GM23338 (cell line): Measurements from ENCODE around the gene PDE2A. TPM values are rescaled to one million over a fixed set of nuclear protein-coding genes. Genes with fewer than 3 reads are reported as not detected.

Experiments used
- ATAC-seq: fragments of 200-7000 bp; cut with Tn5 transposase; 3 replicates; pipeline ENCODE4 v1.9.1; 2020
- DNase-seq: peaks from one replicate; pipeline ENCODE4 v3.0.0-alpha.2; 2015; ENCODE audit warnings: low spot score
- H2AFZ ChIP-seq: fragments of 200-600 bp; sonication (generic); 2 replicates; pipeline ENCODE4 v1.8.0; 2016; ENCODE audit warnings: antibody characterized with exemption, mild to moderate bottlenecking, moderate library complexity
- H3F3A ChIP-seq: fragments of 200-600 bp; sonication (generic); replicated peaks from 2 replicates; pipeline ENCODE4 v1.8.0; 2017; ENCODE audit warnings: antibody characterized with exemption, mixed run types, low read depth
- H3K27ac ChIP-seq: fragments of 200-600 bp; sonication (generic); 2 replicates; pipeline ENCODE4 v1.6.1; 2016; ENCODE audit warnings: low read depth
- H3K27me3 ChIP-seq: fragments of 200-600 bp; sonication (generic); 2 replicates; pipeline ENCODE4 v1.8.0; 2016; ENCODE audit warnings: mild to moderate bottlenecking, mixed run types, moderate library complexity; ENCODE audit not compliant: insufficient read depth
- H3K36me3 ChIP-seq: fragments of 200-600 bp; sonication (generic); 2 replicates; pipeline ENCODE4 v1.8.0; 2016; ENCODE audit warnings: mild to moderate bottlenecking; ENCODE audit not compliant: insufficient read depth
- H3K4me1 ChIP-seq: fragments of 200-600 bp; sonication (generic); 2 replicates; pipeline ENCODE4 v1.8.0; 2016; ENCODE audit warnings: mild to moderate bottlenecking, moderate library complexity; ENCODE audit not compliant: insufficient read depth
- H3K4me2 ChIP-seq: fragments of 200-600 bp; sonication (generic); 2 replicates; pipeline ENCODE4 v1.7.1; 2017; ENCODE audit warnings: mixed run types
- H3K4me3 ChIP-seq: fragments of 200-600 bp; sonication (generic); 2 replicates; pipeline ENCODE4 v1.6.1; 2016; ENCODE audit warnings: mixed run types
- H3K79me2 ChIP-seq: fragments of 200-600 bp; sonication (generic); replicated peaks from 2 replicates; pipeline ENCODE4 v1.8.0; 2017; ENCODE audit warnings: mild to moderate bottlenecking; ENCODE audit not compliant: insufficient read depth
- H3K9me2 ChIP-seq: fragments of 200-600 bp; sonication (generic); 2 replicates; pipeline ENCODE4 v1.8.0; 2017; ENCODE audit not compliant: insufficient read depth
- H4K20me1 ChIP-seq: fragments of 200-600 bp; sonication (generic); replicated peaks from 2 replicates; pipeline ENCODE4 v1.8.0; 2017; ENCODE audit warnings: mild to moderate bottlenecking; ENCODE audit not compliant: insufficient read depth
- H3K27ac Mint-ChIP-seq: 2 replicates; pipeline ENCODE4 v1.8.0; 2020; ENCODE audit warnings: inconsistent platforms, mild to moderate bottlenecking, moderate library complexity, mixed read lengths
- H3K27me3 Mint-ChIP-seq: 3 replicates; pipeline ENCODE4 v1.8.0; 2022; ENCODE audit warnings: low read depth, mild to moderate bottlenecking, moderate library complexity, mixed read lengths, inconsistent platforms; ENCODE audit not compliant: insufficient read depth, poor library complexity
- H3K36me3 Mint-ChIP-seq: 3 replicates; pipeline ENCODE4 v1.8.0; 2021; ENCODE audit warnings: low read depth, mild to moderate bottlenecking, inconsistent platforms, moderate library complexity, mixed read lengths
- H3K4me1 Mint-ChIP-seq: 3 replicates; pipeline ENCODE4 v1.8.0; 2020; ENCODE audit warnings: mild to moderate bottlenecking, inconsistent platforms, mixed read lengths
- H3K4me3 Mint-ChIP-seq: 3 replicates; pipeline ENCODE4 v1.8.0; 2021; ENCODE audit warnings: moderate library complexity, mild to moderate bottlenecking, inconsistent platforms, mixed read lengths
- H3K9me3 Mint-ChIP-seq: 3 replicates; pipeline ENCODE4 v1.8.0; 2020; ENCODE audit warnings: moderate library complexity, mild to moderate bottlenecking, inconsistent platforms, mixed read lengths
- CREB1 ChIP-seq: fragments of 250-450 bp; sonication (Bioruptor Pico); IDR thresholded peaks from 2 replicates; pipeline ENCODE4 v1.5.0; 2020; ENCODE audit warnings: low read depth, mild to moderate bottlenecking, moderate library complexity
- CTCF ChIP-seq, 2 experiments: fragments of 200-600 bp in 1 of 2; sonication (generic) in 1 of 2; conservative IDR thresholded peaks; 2 replicates each; pipeline versions ENCODE4 v1.5.1 to v1.6.1; 2016 to 2017; ENCODE audit warnings: antibody characterized with exemption in 2 of 2, low read depth in 2 of 2, mild to moderate bottlenecking in 2 of 2, moderate library complexity in 1 of 2
- ETS1 ChIP-seq: IDR thresholded peaks from 2 replicates; pipeline ENCODE4 v1.6.1; 2016; ENCODE audit warnings: antibody characterized with exemption
- EZH2 ChIP-seq: fragments of 200-600 bp; sonication (generic); IDR thresholded peaks from one replicate; pipeline ENCODE4 v1.8.0; 2017; ENCODE audit warnings: antibody characterized with exemption, mild to moderate bottlenecking, low read depth; ENCODE audit not compliant: unreplicated experiment
- EZH2phosphoT487 ChIP-seq: fragments of 200-600 bp; sonication (generic); IDR thresholded peaks from one replicate; pipeline ENCODE4 v1.8.1; 2018; ENCODE audit warnings: antibody characterized with exemption; ENCODE audit not compliant: unreplicated experiment
- JUNB ChIP-seq: IDR thresholded peaks from one replicate; pipeline ENCODE4 v1.6.1; 2016; ENCODE audit warnings: antibody characterized with exemption; ENCODE audit not compliant: unreplicated experiment
- NANOG ChIP-seq: IDR thresholded peaks from 2 replicates; pipeline ENCODE4 v1.6.1; 2016; ENCODE audit warnings: antibody characterized with exemption, borderline replicate concordance
- POLR2AphosphoS5 ChIP-seq: IDR thresholded peaks from 2 replicates; pipeline ENCODE4 v1.6.1; 2016; ENCODE audit warnings: antibody characterized with exemption, low read depth
- REST ChIP-seq: IDR thresholded peaks from one replicate; pipeline ENCODE4 v1.6.1; 2018; ENCODE audit warnings: antibody characterized with exemption; ENCODE audit not compliant: unreplicated experiment
- STAT1 ChIP-seq: IDR thresholded peaks from one replicate; pipeline ENCODE4 v1.6.1; 2016; ENCODE audit warnings: antibody characterized with exemption; ENCODE audit not compliant: unreplicated experiment
- ZNF114 ChIP-seq: fragments of 250-450 bp; sonication (Bioruptor Pico); IDR thresholded peaks from 2 replicates; pipeline ENCODE4 v1.5.0; 2020; ENCODE audit warnings: mild to moderate bottlenecking, moderate library complexity
- ZNF331 ChIP-seq: fragments of 250-450 bp; sonication (Bioruptor Pico); IDR thresholded peaks from 2 replicates; pipeline ENCODE4 v1.5.0; 2020; ENCODE audit warnings: low read depth, mild to moderate bottlenecking, moderate library complexity
- polyA plus RNA-seq: library from polyadenylated mRNA; unstranded; fragments of >200 nt; fragmentation: Nextera tagmentation; extraction: Ambion mirVana; gene quantifications from 2 replicates; pipeline ENCODE4 v1.2.1, GENCODE V29; 2016
- total RNA-seq: library from RNA; depleted of rRNA; stranded (reverse); fragments of >200 nt; shearing (Covaris generic); gene quantifications from 2 replicates; pipeline ENCODE4 v1.2.3, GENCODE V29; 2014
- TF ChIP-seq, protein P1 (sequence below): fragments of 250-450 bp; sonication (Bioruptor Pico); IDR thresholded peaks from 2 replicates; pipeline ENCODE4 v1.5.0; 2020; ENCODE audit warnings: mild to moderate bottlenecking, moderate library complexity

PDE2A gene
- total and polyA plus RNA-seq, 2 experiments from 2014 or later: 4.3 to 16.2 TPM

- H3K9me3 Mint-ChIP-seq: peaks cover 2% of the 10 kb centered on the region; the same call in 2 of the 3 replicates
- Histone ChIP-seq H3K27ac (no peak overlapping the region), H3K4me1 (peaks cover under 1% of the 10 kb centered on the region), H2AFZ (no peak overlapping the region), H3K79me2 (no peaks in the 10 kb centered on the region), H3K4me2 (no peak overlapping the region), H3K27me3 (no peaks in the 10 kb centered on the region), H4K20me1 (no peaks in the 10 kb centered on the region), H3K36me3 (no peaks in the 10 kb centered on the region), H3K9me2 (no peaks in the 10 kb centered on the region; the same call in 1 of the 2 replicates), H3F3A (no peaks in the 10 kb centered on the region), H3K4me3 (no peak overlapping the region)
- no peaks in the 10 kb centered on the region for H3K36me3 Mint-ChIP-seq
- H3K4me3 Mint-ChIP-seq: no peak overlapping the region
- H3K27ac Mint-ChIP-seq: no peak overlapping the region
- ATAC-seq: no peak
- no peak for DNase-seq
- peaks cover 4% of the 10 kb centered on the region; the same call in 1 of the 3 replicates for H3K4me1 Mint-ChIP-seq
- H3K27me3 Mint-ChIP-seq: peaks cover 4% of the 10 kb centered on the region
- no peak for TF ChIP-seq ETS1
- no peak for TF ChIP-seq REST
- no peak for TF ChIP-seq POLR2AphosphoS5
- no peak for TF ChIP-seq CTCF (conservative IDR thresholded peaks at IDR 0.05; ENCODE audit: low read depth in 2 of 2)
- no peak for TF ChIP-seq JUNB
- no peak for TF ChIP-seq CREB1 (CRISPR knock-in tag)
- TF ChIP-seq, protein P1, sequence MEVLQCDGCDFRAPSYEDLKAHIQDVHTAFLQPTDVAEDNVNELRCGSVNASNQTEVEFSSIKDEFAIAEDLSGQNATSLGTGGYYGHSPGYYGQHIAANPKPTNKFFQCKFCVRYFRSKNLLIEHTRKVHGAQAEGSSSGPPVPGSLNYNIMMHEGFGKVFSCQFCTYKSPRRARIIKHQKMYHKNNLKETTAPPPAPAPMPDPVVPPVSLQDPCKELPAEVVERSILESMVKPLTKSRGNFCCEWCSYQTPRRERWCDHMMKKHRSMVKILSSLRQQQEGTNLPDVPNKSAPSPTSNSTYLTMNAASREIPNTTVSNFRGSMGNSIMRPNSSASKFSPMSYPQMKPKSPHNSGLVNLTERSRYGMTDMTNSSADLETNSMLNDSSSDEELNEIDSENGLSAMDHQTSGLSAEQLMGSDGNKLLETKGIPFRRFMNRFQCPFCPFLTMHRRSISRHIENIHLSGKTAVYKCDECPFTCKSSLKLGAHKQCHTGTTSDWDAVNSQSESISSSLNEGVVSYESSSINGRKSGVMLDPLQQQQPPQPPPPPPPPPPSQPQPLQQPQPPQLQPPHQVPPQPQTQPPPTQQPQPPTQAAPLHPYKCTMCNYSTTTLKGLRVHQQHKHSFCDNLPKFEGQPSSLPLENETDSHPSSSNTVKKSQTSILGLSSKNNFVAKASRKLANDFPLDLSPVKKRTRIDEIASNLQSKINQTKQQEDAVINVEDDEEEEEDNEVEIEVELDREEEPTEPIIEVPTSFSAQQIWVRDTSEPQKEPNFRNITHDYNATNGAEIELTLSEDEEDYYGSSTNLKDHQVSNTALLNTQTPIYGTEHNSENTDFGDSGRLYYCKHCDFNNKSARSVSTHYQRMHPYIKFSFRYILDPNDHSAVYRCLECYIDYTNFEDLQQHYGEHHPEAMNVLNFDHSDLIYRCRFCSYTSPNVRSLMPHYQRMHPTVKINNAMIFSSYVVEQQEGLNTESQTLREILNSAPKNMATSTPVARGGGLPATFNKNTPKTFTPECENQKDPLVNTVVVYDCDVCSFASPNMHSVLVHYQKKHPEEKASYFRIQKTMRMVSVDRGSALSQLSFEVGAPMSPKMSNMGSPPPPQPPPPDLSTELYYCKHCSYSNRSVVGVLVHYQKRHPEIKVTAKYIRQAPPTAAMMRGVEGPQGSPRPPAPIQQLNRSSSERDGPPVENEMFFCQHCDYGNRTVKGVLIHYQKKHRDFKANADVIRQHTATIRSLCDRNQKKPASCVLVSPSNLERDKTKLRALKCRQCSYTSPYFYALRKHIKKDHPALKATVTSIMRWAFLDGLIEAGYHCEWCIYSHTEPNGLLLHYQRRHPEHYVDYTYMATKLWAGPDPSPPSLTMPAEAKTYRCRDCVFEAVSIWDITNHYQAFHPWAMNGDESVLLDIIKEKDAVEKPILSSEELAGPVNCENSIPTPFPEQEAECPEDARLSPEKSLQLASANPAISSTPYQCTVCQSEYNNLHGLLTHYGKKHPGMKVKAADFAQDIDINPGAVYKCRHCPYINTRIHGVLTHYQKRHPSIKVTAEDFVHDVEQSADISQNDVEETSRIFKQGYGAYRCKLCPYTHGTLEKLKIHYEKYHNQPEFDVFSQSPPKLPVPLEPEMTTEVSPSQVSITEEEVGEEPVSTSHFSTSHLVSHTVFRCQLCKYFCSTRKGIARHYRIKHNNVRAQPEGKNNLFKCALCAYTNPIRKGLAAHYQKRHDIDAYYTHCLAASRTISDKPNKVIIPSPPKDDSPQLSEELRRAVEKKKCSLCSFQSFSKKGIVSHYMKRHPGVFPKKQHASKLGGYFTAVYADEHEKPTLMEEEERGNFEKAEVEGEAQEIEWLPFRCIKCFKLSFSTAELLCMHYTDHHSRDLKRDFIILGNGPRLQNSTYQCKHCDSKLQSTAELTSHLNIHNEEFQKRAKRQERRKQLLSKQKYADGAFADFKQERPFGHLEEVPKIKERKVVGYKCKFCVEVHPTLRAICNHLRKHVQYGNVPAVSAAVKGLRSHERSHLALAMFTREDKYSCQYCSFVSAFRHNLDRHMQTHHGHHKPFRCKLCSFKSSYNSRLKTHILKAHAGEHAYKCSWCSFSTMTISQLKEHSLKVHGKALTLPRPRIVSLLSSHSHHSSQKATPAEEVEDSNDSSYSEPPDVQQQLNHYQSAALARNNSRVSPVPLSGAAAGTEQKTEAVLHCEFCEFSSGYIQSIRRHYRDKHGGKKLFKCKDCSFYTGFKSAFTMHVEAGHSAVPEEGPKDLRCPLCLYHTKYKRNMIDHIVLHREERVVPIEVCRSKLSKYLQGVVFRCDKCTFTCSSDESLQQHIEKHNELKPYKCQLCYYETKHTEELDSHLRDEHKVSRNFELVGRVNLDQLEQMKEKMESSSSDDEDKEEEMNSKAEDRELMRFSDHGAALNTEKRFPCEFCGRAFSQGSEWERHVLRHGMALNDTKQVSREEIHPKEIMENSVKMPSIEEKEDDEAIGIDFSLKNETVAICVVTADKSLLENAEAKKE: no peak
- no peak for TF ChIP-seq EZH2
- no peak for TF ChIP-seq ZNF114 (CRISPR knock-in tag)
- no peak for TF ChIP-seq STAT1
- TF ChIP-seq NANOG: no peak
- no peak for TF ChIP-seq ZNF331 (CRISPR knock-in tag)
- no peak for TF ChIP-seq EZH2phosphoT487
Measured at GRCh38 chr11:72529068-72529467, 145.2 kb downstream of the PDE2A start.
